HepG2 (cell line): ENCODE measurements around the gene LYPLA2. TPM values are rescaled to one million over a fixed set of nuclear protein-coding genes. Genes with fewer than 3 reads are reported as not detected.

Experiments
- CCAR2 ChIP-seq: fragments of 200-400 bp; formaldehyde crosslinking; optimal IDR thresholded peaks from 2 replicates; pipeline ENCODE3; 2018; ENCODE audit warnings: low read depth, mild to moderate bottlenecking, low read length, moderate library complexity
- ELF3 ChIP-seq: IDR thresholded peaks from 2 replicates; pipeline ENCODE4 v1.6.1; 2016; ENCODE audit warnings: missing genetic modification reagents, missing compliant biosample characterization
- FOXO1 ChIP-seq: sonication (generic); formaldehyde crosslinking; IDR thresholded peaks from 2 replicates; pipeline ENCODE4 v1.4.0; 2020; ENCODE audit warnings: missing genetic modification reagents
- GATAD1 ChIP-seq: IDR thresholded peaks from 2 replicates; pipeline ENCODE4 v1.6.1; 2016; ENCODE audit warnings: missing genetic modification reagents, missing compliant biosample characterization
- JUN ChIP-seq: sonication (generic); formaldehyde crosslinking; IDR thresholded peaks from 2 replicates; pipeline ENCODE4 v1.4.0; 2020; ENCODE audit warnings: mild to moderate bottlenecking, missing genetic modification reagents
- KDM2A ChIP-seq: sonication (generic); formaldehyde crosslinking; IDR thresholded peaks from 2 replicates; pipeline ENCODE4 v1.4.0; 2020; ENCODE audit warnings: low read depth, missing genetic modification reagents, borderline replicate concordance
- KDM3A ChIP-seq: IDR thresholded peaks from 2 replicates; pipeline ENCODE4 v1.6.1; 2018; ENCODE audit warnings: low read depth, missing compliant biosample characterization
- MLX ChIP-seq: IDR thresholded peaks from 2 replicates; pipeline ENCODE4 v1.6.1; 2016
- MXI1 ChIP-seq: IDR thresholded peaks from 3 replicates; pipeline ENCODE4 v1.6.1; 2012; ENCODE audit warnings: low read depth, low read length, inconsistent platforms, borderline replicate concordance
- NFE2L1 ChIP-seq: sonication (generic); formaldehyde crosslinking; IDR thresholded peaks from 2 replicates; pipeline ENCODE4 v1.4.0; 2020; ENCODE audit warnings: missing genetic modification reagents, mild to moderate bottlenecking, borderline replicate concordance
- ONECUT2 ChIP-seq: sonication (generic); formaldehyde crosslinking; IDR thresholded peaks from 2 replicates; pipeline ENCODE4 v1.4.0; 2020; ENCODE audit warnings: missing genetic modification reagents
- SALL1 ChIP-seq: sonication (generic); formaldehyde crosslinking; IDR thresholded peaks from 2 replicates; pipeline ENCODE4 v1.8.0; 2022; ENCODE audit warnings: mild to moderate bottlenecking, missing genetic modification reagents
- SAP130 ChIP-seq: IDR thresholded peaks from 2 replicates; pipeline ENCODE4 v1.6.1; 2016; ENCODE audit warnings: low read depth
- SMARCC2 ChIP-seq: fragments of 450-650 bp; IDR thresholded peaks from 2 replicates; pipeline ENCODE4 v1.6.1; 2017; ENCODE audit warnings: antibody characterized with exemption, mild to moderate bottlenecking
- TFE3 ChIP-seq: IDR thresholded peaks from 2 replicates; pipeline ENCODE4 v1.6.1; 2016
- ZHX2 ChIP-seq, 2 experiments: sonication (generic) in 1 of 2; formaldehyde crosslinking in 1 of 2; IDR thresholded peaks; 2 replicates each; pipeline versions ENCODE4 v1.6.1 to v1.9.0; 2014 to 2022; ENCODE audit warnings: antibody characterized with exemption in 1 of 2, borderline replicate concordance in 1 of 2, inconsistent platforms in 1 of 2, low read depth in 1 of 2, missing genetic modification reagents in 1 of 2
- ZNF263 ChIP-seq: sonication (generic); formaldehyde crosslinking; IDR thresholded peaks from 2 replicates; pipeline ENCODE4 v1.4.0; 2020; ENCODE audit warnings: missing genetic modification reagents
- ZNF331 ChIP-seq: sonication (generic); formaldehyde crosslinking; IDR thresholded peaks from 2 replicates; pipeline ENCODE4 v1.4.0; 2020; ENCODE audit warnings: missing genetic modification reagents
- ZNF574 ChIP-seq: sonication (generic); formaldehyde crosslinking; IDR thresholded peaks from 2 replicates; pipeline ENCODE4 v1.4.0; 2020; ENCODE audit warnings: missing genetic modification reagents
- polyA plus RNA-seq, 8 experiments: library from polyadenylated mRNA; depleted of rRNA in 3 of 8; stranded (reverse) in 7 of 8; unstranded in 1 of 8; fragments of >200 nt; fragmentation: Illumina TruSeq in 4 of 8; extraction: Trizol in 4 of 8; gene quantifications; 2 replicates each; pipeline versions ENCODE4 v1.2.1 to v1.2.3, GENCODE V29; 2011 to 2016; ENCODE audit warnings: low read depth in 4 of 8, missing spikeins in 1 of 8, mixed read lengths in 1 of 8; ENCODE audit not compliant: insufficient read depth in 1 of 8
- total RNA-seq, 5 experiments: library from RNA; depleted of rRNA; stranded (reverse); fragments of >200 nt; fragmentation: Illumina TruSeq; extraction: Trizol; gene quantifications; 2 replicates each; pipeline ENCODE4 v1.2.3, GENCODE V29; 2016; ENCODE audit warnings: low read depth in 1 of 5

The LYPLA2 gene
- total and polyA plus RNA-seq, 2 of the 13 experiments (the other 11 are each of a cell fraction or from before 2014, with no cell fraction given): 72.1 to 73.2 TPM

- TF ChIP-seq ZHX2 (IDR thresholded peaks at IDR 0.05; ENCODE audit: low read depth): no peak
- no peak for TF ChIP-seq ZHX2 (CRISPR knock-in tag; IDR thresholded peaks at IDR 0.05; ENCODE audit: borderline replicate concordance)
- TF ChIP-seq ZNF574: peak; percentile 35; the same call in 1 of the 2 replicates
- TF ChIP-seq NFE2L1 (CRISPR knock-in tag): no peak
- 0 out of 3 replicates have a peak, but pooled peaks have one; percentile 22 for TF ChIP-seq MXI1
- no peak for TF ChIP-seq ZNF263 (CRISPR knock-in tag)
- TF ChIP-seq GATAD1 (CRISPR knock-in tag): 0 out of 2 replicates have a peak, but pooled peaks have one; percentile 29
- no peak for TF ChIP-seq ONECUT2 (CRISPR knock-in tag)
- TF ChIP-seq KDM3A: no peak
- no peak for TF ChIP-seq MLX (CRISPR knock-in tag)
- TF ChIP-seq CCAR2: no peak
- TF ChIP-seq SALL1 (CRISPR knock-in tag): peak; percentile 40; the same call in 1 of the 2 replicates
- TF ChIP-seq FOXO1 (CRISPR knock-in tag): no peak
- TF ChIP-seq KDM2A: peak; percentile 37; the same call in 1 of the 2 replicates
- no peak; the same call in 1 of the 2 replicates for TF ChIP-seq ZNF331 (CRISPR knock-in tag)
- no peak for TF ChIP-seq JUN (CRISPR knock-in tag)
- TF ChIP-seq SMARCC2: no peak
- TF ChIP-seq ELF3 (CRISPR knock-in tag): peak; percentile 30; the same call in 1 of the 2 replicates
- no peak for TF ChIP-seq TFE3
- peak; percentile 59 for TF ChIP-seq SAP130
These were observed 18.7 kb upstream of the LYPLA2 start (continued) for GRCh38 chr1:23772049-23772853.
